ENCODE data around the gene TBCA. TPM values are rescaled to one million over a fixed set of nuclear protein-coding genes. Genes with fewer than 3 reads are reported as not detected.
A peak's percentile ranks its signal among the peaks of the same experiment; 100 is the strongest.

The TBCA gene
- total RNA-seq, 3 donors from 2014 or later: 79.7 to 136 (median 111) TPM

GRCh38 chr5:77650686-77651085 lies 125.5 kb downstream of the TBCA start:
- TF ChIP-seq CTCF (IDR thresholded peaks at IDR 0.05): no peak
- Histone ChIP-seq H3K4me1 (ENCODE audit: low read depth) (no peaks in the 10 kb centered on the region), H3K36me3 (ENCODE audit: low read depth) (no peaks in the 10 kb centered on the region), H3K4me3 (no peak overlapping the region), H3K9me3 (no peaks in the 10 kb centered on the region)
- DNase-seq: no peak
- intact Hi-C loops (cut with DNase I, micrococcal nuclease): no loop called here
- no peak for ATAC-seq

- Histone ChIP-seq H3K4me1 (ENCODE audit: low read depth) (no peaks in the 10 kb centered on the region), H3K36me3 (ENCODE audit: low read depth) (no peaks in the 10 kb centered on the region), H3K9me3 (no peaks in the 10 kb centered on the region), H3K4me3 (no peak overlapping the region)
- intact Hi-C loops (cut with DNase I, micrococcal nuclease): no loop called here
- no peak for ATAC-seq
- TF ChIP-seq CTCF (IDR thresholded peaks at IDR 0.05): no peak
- DNase-seq: no peak
Observed at GRCh38 chr5:77649776-77650175, 126.4 kb downstream of the TBCA start.

- Histone ChIP-seq H3K36me3 (ENCODE audit: low read depth) (no peaks in the 10 kb centered on the region), H3K4me1 (ENCODE audit: low read depth) (no peaks in the 10 kb centered on the region), H3K4me3 (no peak overlapping the region), H3K9me3 (no peaks in the 10 kb centered on the region)
- intact Hi-C loops (cut with DNase I, micrococcal nuclease): no loop called here
- DNase-seq (no peak), ATAC-seq (no peak)
- no peak for TF ChIP-seq CTCF (IDR thresholded peaks at IDR 0.05)
Observed at GRCh38 chr5:77645995-77646639, 130.0 kb downstream of the TBCA start.

- peak in 2 of 3 donors; percentile 32 to 49 for DNase-seq
- Histone ChIP-seq H3K36me3 (ENCODE audit: low read depth) (no peaks in the 10 kb centered on the region), H3K4me1 (ENCODE audit: low read depth) (no peaks in the 10 kb centered on the region), H3K4me3 (no peak overlapping the region), H3K9me3 (no peaks in the 10 kb centered on the region)
- TF ChIP-seq CTCF (IDR thresholded peaks at IDR 0.05): peak; percentile 46
- peak; percentile 80 for ATAC-seq
- intact Hi-C loops (cut with DNase I, micrococcal nuclease): no loop called here
Observed at GRCh38 chr5:77645158-77645994, 130.8 kb downstream of the TBCA start.

GRCh38 chr5:77644371-77645157 lies 131.6 kb downstream of the TBCA start:
- no peak overlapping the region for H3K4me3 ChIP-seq
- H3K9me3 ChIP-seq: no peaks in the 10 kb centered on the region
- no peak for TF ChIP-seq CTCF (IDR thresholded peaks at IDR 0.05)
- no peaks in the 10 kb centered on the region for H3K36me3 ChIP-seq (ENCODE audit: low read depth)
- H3K4me1 ChIP-seq (ENCODE audit: low read depth): no peaks in the 10 kb centered on the region
- ATAC-seq: no peak
- intact Hi-C loops (cut with DNase I, micrococcal nuclease): no loop called here
- no peak for DNase-seq

Data from mucosa of descending colon (tissue), 3 donors.